Activated T-cell treated with anti-CD3 and anti-CD28 coated beads, Interleukin-2, amount 50 U/mL, for 48 hours (primary cell): ENCODE results near the gene TANGO6.
A peak's percentile ranks its signal among the peaks of the same experiment; 100 is the strongest.
"Not testable (repeated sequence)": the region's sequence is repeated elsewhere in the genome, so short reads cannot be mapped to it uniquely, and the experiment has no call there.

Experiments used
- DNase-seq, 2 experiments: peaks; one replicate each; pipeline ENCODE4 v3.0.0-alpha.2; 2020

The TANGO6 gene

DNA sequence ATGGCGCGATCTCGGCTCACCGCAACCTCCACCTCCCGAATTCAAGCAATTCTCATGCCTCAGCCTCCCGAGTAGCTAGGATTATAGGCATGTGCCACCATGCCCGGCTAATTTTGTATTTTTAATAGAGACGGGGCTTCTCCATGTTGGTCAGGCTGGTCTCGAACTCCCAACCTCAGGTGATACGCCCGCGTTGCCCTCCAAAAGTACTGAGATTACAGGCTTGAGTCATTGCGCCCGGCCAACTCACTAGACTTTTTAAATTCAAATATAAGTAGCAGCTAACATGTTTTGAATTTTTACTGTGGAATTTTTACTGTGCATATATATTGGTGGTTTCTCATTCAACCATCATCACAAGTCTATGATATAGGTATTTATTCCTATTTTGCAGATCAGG lies 281.6 kb downstream of the TANGO6 start:
- DNase-seq: not testable (repeated sequence)

DNA sequence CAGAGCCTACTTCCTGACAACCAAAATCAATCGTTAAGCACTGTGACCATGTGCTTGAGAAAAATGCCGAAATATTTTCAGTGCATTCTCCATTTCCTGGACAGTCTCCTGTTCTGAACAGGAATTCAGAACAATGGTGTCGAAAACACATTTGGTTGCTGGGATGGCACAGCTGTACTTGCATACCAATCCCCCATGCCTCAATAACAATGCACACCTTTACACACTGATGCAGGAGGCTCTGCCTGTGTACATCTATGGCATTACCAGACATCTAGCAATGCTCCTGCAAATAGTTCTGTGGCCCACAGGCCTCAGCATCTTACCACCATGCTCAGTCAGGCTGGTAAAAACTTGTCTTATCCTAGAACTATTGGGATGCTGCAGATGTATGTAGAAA lies 282.9 kb downstream of the TANGO6 start:
- DNase-seq: no peak

DNA sequence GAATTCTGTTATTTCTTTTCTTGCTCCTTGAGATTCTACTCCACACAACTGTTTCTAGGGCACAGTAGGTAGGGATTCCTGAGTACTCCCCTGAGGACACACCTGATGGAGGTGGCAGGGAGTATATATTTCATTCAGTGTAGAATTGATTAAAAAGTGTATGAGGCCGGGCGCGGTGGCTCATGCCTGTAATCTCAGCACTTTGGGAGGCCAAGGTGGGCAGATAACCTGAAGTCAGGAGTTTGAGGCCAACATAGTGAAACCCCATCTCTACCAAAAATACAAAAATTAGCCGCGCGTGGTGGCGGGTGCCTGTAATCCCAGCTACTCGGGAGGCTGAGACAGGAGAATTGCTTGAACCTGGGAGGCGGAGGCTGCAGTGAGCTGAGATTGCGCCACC lies 283.5 kb downstream of the TANGO6 start:
- not testable (repeated sequence) for DNase-seq

DNA sequence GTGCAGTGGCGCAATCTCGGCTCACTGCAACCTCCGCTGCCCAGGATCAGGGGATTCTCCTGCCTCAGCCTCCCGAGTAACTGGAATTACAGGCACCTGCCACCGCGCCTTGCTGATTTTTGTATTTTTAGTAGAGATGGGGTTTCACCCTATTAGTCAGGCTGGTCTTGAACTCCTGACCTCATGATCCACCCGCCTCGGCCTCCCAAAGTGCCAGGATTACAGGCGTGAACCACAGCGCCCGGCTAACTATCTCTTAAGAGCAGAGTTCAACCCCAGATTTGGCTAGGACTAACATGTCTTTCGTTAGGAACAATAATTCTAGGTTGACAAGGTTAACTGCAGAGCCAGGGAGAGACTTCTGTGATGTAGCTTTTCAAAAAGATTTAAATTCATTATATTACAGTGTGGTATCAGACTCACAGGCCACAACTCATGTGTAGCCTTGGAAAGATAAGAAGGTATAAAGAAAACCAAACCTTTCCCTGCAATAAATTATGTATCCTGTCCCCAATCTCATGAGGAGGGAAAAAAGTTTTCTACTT lies 284.7 kb downstream of the TANGO6 start:
- no peak for DNase-seq

DNA sequence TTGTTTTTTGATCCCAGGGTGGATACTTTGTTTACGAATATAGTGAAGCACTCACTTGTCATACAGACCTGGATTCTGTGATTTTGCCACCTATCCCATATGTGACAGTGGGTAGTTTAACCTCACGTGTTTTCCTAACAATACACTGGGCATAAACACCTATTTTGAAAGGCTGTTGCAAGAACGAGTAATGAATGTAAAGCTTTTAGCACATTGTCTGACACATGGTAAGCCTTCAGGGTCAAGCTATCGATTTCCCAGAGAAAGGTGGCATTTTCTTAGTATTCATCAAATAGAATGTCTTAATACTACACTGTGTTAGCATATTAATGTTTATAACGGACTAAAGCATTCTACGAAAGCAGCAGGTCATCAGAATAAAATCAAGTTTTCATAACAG lies 287.1 kb downstream of the TANGO6 start:
- DNase-seq: no peak

DNA sequence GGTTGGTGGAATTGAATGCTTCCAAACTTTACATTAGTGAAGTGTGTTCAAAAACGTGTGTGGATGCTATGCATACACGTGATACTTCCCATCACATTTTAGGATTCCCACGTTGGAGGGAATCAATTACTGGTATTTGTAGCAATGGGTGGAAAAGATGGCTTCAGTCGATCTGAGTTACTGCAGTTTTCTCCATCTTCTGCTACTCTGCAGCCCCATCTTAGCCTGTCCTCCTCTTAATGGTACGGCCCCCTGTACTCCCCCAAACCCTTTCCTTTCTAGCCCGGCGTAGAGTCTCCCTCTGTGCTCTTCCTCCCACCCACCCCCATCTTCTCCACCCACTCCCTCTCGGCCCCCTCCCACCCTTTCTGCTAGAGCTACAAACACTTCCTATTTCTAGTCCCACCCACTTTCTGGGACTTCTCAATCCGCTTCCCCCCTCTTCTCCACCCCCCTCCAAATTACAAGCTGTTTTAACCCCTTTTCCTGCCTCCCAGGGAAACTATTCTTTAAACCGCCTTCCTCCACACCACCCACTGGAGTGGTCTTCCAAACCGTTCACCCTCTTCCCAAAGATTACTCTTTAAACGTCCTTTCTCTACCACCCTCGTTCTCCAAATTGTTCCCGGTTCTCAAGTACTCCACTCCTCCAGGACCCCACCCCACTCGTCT lies 288.0 kb downstream of the TANGO6 start:
- no peak for DNase-seq

DNA sequence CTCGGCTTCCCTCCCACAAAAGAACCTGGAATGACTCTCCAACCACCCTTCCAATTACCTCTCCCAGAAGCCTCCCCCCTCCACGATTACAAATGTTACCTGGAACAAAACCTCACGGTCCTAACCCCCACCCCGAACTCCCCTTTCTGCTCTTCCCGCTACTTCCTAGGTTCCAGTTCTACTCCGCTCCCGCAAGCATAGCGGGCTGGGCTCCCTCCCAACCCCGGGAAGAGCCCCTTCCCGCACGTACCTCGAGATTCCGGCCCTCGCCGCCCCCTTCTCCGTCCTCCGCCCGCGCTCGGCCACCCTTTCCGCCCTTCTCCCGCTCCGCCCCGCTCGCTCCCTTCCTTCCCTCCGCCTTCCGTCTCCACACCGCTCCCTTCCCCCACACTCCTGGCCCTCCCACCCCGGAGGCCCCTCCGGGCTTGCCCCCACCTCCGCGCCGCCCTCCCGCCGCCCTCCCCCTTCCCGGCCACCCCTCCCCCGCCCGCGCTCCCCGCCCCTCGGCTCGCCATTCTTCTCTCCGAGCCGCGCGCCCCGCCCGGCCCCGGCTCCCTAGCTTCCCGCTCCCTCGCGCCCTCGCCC lies 288.6 kb downstream of the TANGO6 start:
- DNase-seq: peak; percentile 79 to 85

DNA sequence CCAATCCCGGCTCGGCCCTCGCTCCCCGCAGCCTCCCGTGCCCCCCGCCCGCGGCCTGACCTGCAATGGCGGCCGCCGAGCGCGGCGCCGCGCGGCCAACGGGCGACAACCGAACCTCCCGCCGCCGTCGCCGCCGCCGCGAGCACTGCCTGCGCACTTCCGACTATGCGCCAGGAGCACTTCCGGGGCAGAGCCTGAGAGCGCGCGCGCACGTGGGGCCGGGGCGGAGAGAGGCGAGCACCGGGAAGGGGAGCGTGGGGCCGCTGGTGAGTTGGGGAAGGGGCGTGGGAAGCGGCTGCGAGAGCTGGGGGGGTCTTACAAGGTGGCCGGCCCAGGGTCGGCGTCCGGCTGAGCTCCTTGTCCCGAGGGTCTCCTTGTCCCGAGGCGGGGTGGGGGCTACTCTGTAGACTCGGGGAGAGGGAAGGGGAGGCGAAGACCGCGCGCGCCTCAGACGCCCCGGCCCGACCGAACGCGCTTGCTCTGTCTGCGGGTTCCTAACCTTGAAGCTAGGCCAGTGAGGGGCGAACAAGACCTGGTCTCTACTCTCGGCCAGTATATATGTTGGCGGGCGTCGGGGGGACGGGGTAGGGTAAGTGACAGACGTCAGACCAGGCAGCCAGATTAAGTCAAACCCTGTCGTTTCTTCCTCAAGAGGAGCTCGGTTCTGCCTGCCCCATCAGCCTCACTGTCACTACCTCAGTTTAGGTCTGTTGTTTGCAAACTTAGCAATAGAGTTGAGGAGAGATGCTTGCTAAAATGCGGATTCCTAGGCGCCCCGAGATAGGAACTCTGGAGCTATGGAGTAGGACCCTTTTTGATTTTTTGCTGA lies 289.3 kb downstream of the TANGO6 start, which contains the start of the genes CHTF8 and UTP4:
CHTF8 (minus strand) TSS at position 165 of the 829 bp plus-strand sequence. CDS start 11,130 bp downstream, outside the sequence.
UTP4 (plus strand) TSS at position 226 of the 829 bp plus-strand sequence. CDS start 811 bp downstream, outside the sequence.
- peak; percentile 91 to 93 for DNase-seq

DNA sequence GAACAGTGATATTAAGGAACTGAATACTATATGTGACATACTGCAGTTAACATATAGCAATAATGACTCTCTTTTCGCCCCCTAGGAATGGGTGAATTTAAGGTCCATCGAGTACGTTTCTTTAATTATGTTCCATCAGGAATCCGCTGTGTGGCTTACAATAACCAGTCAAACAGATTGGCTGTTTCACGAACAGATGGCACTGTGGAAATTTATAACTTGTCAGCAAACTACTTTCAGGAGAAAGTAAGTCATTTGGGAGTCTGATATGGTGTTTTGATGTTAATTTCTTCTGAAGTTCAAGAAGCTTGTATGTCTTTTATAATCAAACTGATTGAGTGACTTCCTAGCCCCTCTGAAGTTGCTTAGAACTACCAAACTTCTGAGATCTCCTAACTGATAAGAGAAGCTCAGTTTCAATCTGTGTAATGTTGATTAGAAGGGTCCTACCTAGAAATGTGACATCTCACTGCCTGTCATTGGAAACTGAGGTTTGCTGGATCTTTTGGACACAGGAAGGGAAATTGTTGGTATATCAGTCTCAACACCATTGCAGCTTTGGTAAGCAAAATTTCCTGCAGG lies 290.1 kb downstream of the TANGO6 start:
- no peak for DNase-seq
